Skeletal muscle satellite cell (primary cell): Measurements from ENCODE around the gene TTYH3.

Source experiments
- H3K27me3 ChIP-seq: 2 replicates; pipeline ENCODE4 v1.7.0; 2013; ENCODE audit warnings: low read length; ENCODE audit not compliant: control insufficient read depth, insufficient read depth
- H3K36me3 ChIP-seq: 2 replicates; pipeline ENCODE4 v1.7.0; 2013; ENCODE audit warnings: mild to moderate bottlenecking, control low read depth, low read length; ENCODE audit not compliant: insufficient read depth
- H3K4me1 ChIP-seq: 2 replicates; pipeline ENCODE4 v1.7.0; 2013; ENCODE audit warnings: low read length; ENCODE audit not compliant: control insufficient read depth, insufficient read depth
- H3K4me2 ChIP-seq: 2 replicates; pipeline ENCODE4 v1.7.0; 2013; ENCODE audit warnings: mild to moderate bottlenecking, low read length
- H3K4me3 ChIP-seq: 2 replicates; pipeline ENCODE4 v1.7.0; 2013; ENCODE audit warnings: low read length
- H3K9ac ChIP-seq: 2 replicates; pipeline ENCODE4 v1.7.0; 2013; ENCODE audit warnings: mild to moderate bottlenecking, low read depth, low read length, moderate library complexity
- H3K9me3 ChIP-seq: replicated peaks from 2 replicates; pipeline ENCODE4 v1.7.0; 2013; ENCODE audit warnings: mild to moderate bottlenecking, control low read depth, low read length

Gene TTYH3

GRCh38 chr7:2640482-2640830 is 8.7 kb downstream of the TTYH3 start:
- Histone ChIP-seq H3K4me2 (peak overlapping the region; percentile 64), H3K4me1 (peaks cover 69% of the 10 kb centered on the region), H3K36me3 (peaks cover 5% of the 10 kb centered on the region), H3K4me3 (no peak overlapping the region), H3K27me3 (no peaks in the 10 kb centered on the region), H3K9me3 (no peaks in the 10 kb centered on the region), H3K9ac (no peak overlapping the region)

GRCh38 chr7:2640846-2641316 is 9.1 kb downstream of the TTYH3 start:
- no peaks in the 10 kb centered on the region for H3K27me3 ChIP-seq
- peak overlapping the region; percentile 64 for H3K4me2 ChIP-seq
- peak overlapping the region; percentile 14 for H3K9ac ChIP-seq
- peak overlapping the region; percentile 22 for H3K4me3 ChIP-seq
- H3K36me3 ChIP-seq, result peaks cover 5% of the 10 kb centered on the region
- peaks cover 66% of the 10 kb centered on the region for H3K4me1 ChIP-seq
- no peaks in the 10 kb centered on the region for H3K9me3 ChIP-seq

GRCh38 chr7:2641406-2642393 is 9.9 kb downstream of the TTYH3 start:
- Histone ChIP-seq H3K9ac (peak overlapping the region; percentile 18), H3K9me3 (no peaks in the 10 kb centered on the region), H3K36me3 (peaks cover 5% of the 10 kb centered on the region), H3K27me3 (no peaks in the 10 kb centered on the region), H3K4me2 (peak overlapping the region; percentile 64), H3K4me3 (peak overlapping the region; percentile 22), H3K4me1 (peaks cover 62% of the 10 kb centered on the region)

- Histone ChIP-seq H3K9ac (no peak overlapping the region), H3K27me3 (no peaks in the 10 kb centered on the region), H3K4me2 (no peak overlapping the region), H3K36me3 (peaks cover 19% of the 10 kb centered on the region), H3K9me3 (no peaks in the 10 kb centered on the region), H3K4me3 (no peak overlapping the region), H3K4me1 (peaks cover 49% of the 10 kb centered on the region)
These were observed 11.8 kb downstream of the TTYH3 start for GRCh38 chr7:2643386-2644219.

- no peaks in the 10 kb centered on the region for H3K9me3 ChIP-seq
- no peak overlapping the region for H3K9ac ChIP-seq
- peaks cover 43% of the 10 kb centered on the region for H3K4me1 ChIP-seq
- H3K4me3 ChIP-seq, result no peak overlapping the region
- no peak overlapping the region for H3K4me2 ChIP-seq
- H3K27me3 ChIP-seq, result no peaks in the 10 kb centered on the region
- H3K36me3 ChIP-seq, result peaks cover 21% of the 10 kb centered on the region
These were observed 12.4 kb downstream of the TTYH3 start for GRCh38 chr7:2644220-2644561.

GRCh38 chr7:2644562-2645273 is 12.9 kb downstream of the TTYH3 start:
- H3K4me2 ChIP-seq, result no peak overlapping the region
- no peaks in the 10 kb centered on the region for H3K27me3 ChIP-seq
- H3K4me3 ChIP-seq, result no peak overlapping the region
- no peak overlapping the region for H3K9ac ChIP-seq
- H3K4me1 ChIP-seq, result peaks cover 38% of the 10 kb centered on the region
- H3K9me3 ChIP-seq, result no peaks in the 10 kb centered on the region
- peaks cover 24% of the 10 kb centered on the region for H3K36me3 ChIP-seq

GRCh38 chr7:2645274-2645868 is 13.6 kb downstream of the TTYH3 start:
- no peak overlapping the region for H3K9ac ChIP-seq
- H3K9me3 ChIP-seq, result no peaks in the 10 kb centered on the region
- no peak overlapping the region for H3K4me2 ChIP-seq
- H3K4me3 ChIP-seq, result no peak overlapping the region
- peaks cover 25% of the 10 kb centered on the region for H3K36me3 ChIP-seq
- H3K4me1 ChIP-seq, result peaks cover 31% of the 10 kb centered on the region
- H3K27me3 ChIP-seq, result no peaks in the 10 kb centered on the region

- Histone ChIP-seq H3K4me1 (peaks cover 22% of the 10 kb centered on the region), H3K9me3 (no peaks in the 10 kb centered on the region), H3K4me2 (no peak overlapping the region), H3K4me3 (no peak overlapping the region), H3K36me3 (peaks cover 25% of the 10 kb centered on the region), H3K27me3 (no peaks in the 10 kb centered on the region), H3K9ac (no peak overlapping the region)
These were observed 14.5 kb downstream of the TTYH3 start for GRCh38 chr7:2646336-2646679.

GRCh38 chr7:2646680-2647571 is 15.1 kb downstream of the TTYH3 start:
- Histone ChIP-seq H3K36me3 (peaks cover 31% of the 10 kb centered on the region), H3K9ac (no peak overlapping the region), H3K4me1 (peaks cover 16% of the 10 kb centered on the region)

GRCh38 chr7:2647594-2648172 is 15.9 kb downstream of the TTYH3 start:
- Histone ChIP-seq H3K27me3 (no peaks in the 10 kb centered on the region), H3K36me3 (peaks cover 37% of the 10 kb centered on the region), H3K9me3 (no peaks in the 10 kb centered on the region), H3K4me3 (no peak overlapping the region), H3K9ac (no peak overlapping the region), H3K4me1 (peaks cover 12% of the 10 kb centered on the region), H3K4me2 (no peak overlapping the region)

More at GRCh38 chr7:2646680-2647571, 15.1 kb downstream of the TTYH3 start:
- no peaks in the 10 kb centered on the region for H3K27me3 ChIP-seq
- no peak overlapping the region for H3K4me2 ChIP-seq
- H3K4me3 ChIP-seq, result no peak overlapping the region
- no peaks in the 10 kb centered on the region for H3K9me3 ChIP-seq
